ENCODE results near the gene RIPOR3.
"Not testable (repeated sequence)": the region's sequence is repeated elsewhere in the genome, so short reads cannot be mapped to it uniquely, and the experiment has no call there.

Gene RIPOR3

DNA sequence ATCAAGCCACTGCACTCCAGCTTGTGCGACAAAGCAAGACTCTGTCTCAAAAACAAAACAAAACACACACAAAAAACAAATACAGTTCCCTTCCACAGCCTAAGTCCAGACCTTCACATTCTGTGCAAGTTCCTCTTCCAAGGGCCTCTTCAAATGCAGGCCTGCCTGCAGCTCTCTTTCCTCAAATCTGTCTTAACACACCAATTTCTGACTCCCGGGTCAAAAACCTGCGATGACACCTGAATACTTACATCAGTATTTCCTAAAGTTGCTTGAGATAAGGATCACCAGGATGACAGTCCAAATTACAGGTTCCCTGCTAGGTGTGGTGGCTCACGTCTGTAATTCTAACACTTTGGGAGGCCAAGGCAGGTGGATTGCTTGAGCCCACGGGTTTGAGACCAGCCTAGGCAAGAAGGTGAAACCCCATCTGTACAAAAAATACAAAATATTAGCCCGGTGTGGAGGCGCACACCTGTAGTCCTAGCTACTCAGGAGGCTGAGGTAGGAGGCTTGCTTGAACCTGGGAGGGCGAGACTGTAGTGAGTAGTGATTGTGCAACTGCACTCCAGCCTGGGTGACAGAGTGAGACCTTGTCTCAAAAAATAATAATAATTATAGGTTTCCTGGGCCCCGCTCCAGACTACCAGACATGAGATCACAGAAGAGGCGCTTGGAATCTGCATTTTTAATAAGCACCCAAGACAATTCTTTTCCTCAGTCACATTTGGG, 31.2 kb upstream of the RIPOR3 start:
- Histone ChIP-seq H3K4me1 (ENCODE audit: control insufficient read depth, insufficient read depth, low read length, unreplicated experiment) (peaks cover 22% of the 10 kb centered on the region), H3K4me3 (ENCODE audit: low read depth, low read length) (no peak overlapping the region), H3K36me3 (ENCODE audit: insufficient read depth, low read length) (no peaks in the 10 kb centered on the region), H2AFZ (ENCODE audit: low read length, unreplicated experiment) (no peak overlapping the region), H3K79me2 (ENCODE audit: control insufficient read depth, insufficient read depth, low read length, unreplicated experiment) (no peaks in the 10 kb centered on the region), H3K27ac (ENCODE audit: low read depth, low read length) (no peak overlapping the region), H3K27me3 (ENCODE audit: insufficient read depth, low read length) (no peaks in the 10 kb centered on the region)

DNA sequence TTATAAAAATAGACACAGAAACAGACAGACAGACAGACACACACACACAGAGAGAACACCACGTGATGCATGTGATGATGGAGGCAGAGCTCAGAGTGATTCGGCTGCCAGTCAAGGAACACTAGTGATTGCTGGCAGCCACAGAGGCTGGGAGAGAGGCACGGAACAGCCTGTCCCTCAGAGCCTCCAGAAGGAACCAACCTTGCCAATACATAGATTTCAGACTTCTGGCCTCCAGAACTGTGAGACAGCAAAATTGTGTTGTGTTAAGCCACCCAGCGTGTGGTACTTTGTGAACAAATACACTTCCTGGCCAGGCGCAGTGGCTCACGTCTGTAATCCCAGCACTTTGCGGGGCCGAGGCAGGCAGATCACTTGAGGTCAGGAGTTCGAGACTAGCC, 30.5 kb upstream of the RIPOR3 start:
- Histone ChIP-seq H2AFZ (ENCODE audit: low read length, unreplicated experiment) (no peak overlapping the region), H3K79me2 (ENCODE audit: control insufficient read depth, insufficient read depth, low read length, unreplicated experiment) (no peaks in the 10 kb centered on the region), H3K4me3 (ENCODE audit: low read depth, low read length) (no peak overlapping the region), H3K4me1 (ENCODE audit: control insufficient read depth, insufficient read depth, low read length, unreplicated experiment) (peaks cover 22% of the 10 kb centered on the region), H3K27me3 (ENCODE audit: insufficient read depth, low read length) (no peaks in the 10 kb centered on the region), H3K36me3 (ENCODE audit: insufficient read depth, low read length) (no peaks in the 10 kb centered on the region), H3K27ac (ENCODE audit: low read depth, low read length) (no peak overlapping the region)

GRCh38 chr20:50720582-50720981, 29.2 kb upstream of the RIPOR3 start:
- Histone ChIP-seq H3K36me3 (ENCODE audit: insufficient read depth, low read length) (no peaks in the 10 kb centered on the region), H3K4me1 (ENCODE audit: control insufficient read depth, insufficient read depth, low read length, unreplicated experiment) (peaks cover 22% of the 10 kb centered on the region), H3K4me3 (ENCODE audit: low read depth, low read length) (no peak overlapping the region), H2AFZ (ENCODE audit: low read length, unreplicated experiment) (no peak overlapping the region), H3K27me3 (ENCODE audit: insufficient read depth, low read length) (no peaks in the 10 kb centered on the region), H3K27ac (ENCODE audit: low read depth, low read length) (no peak overlapping the region), H3K79me2 (ENCODE audit: control insufficient read depth, insufficient read depth, low read length, unreplicated experiment) (no peaks in the 10 kb centered on the region)

GRCh38 chr20:50720026-50720425, 28.7 kb upstream of the RIPOR3 start:
- no peaks in the 10 kb centered on the region for H3K27me3 ChIP-seq (ENCODE audit: insufficient read depth, low read length)
- no peaks in the 10 kb centered on the region for H3K79me2 ChIP-seq (ENCODE audit: control insufficient read depth, insufficient read depth, low read length, unreplicated experiment)
- H3K4me3 ChIP-seq (ENCODE audit: low read depth, low read length), result no peak overlapping the region
- H2AFZ ChIP-seq (ENCODE audit: low read length, unreplicated experiment), result no peak overlapping the region
- H3K27ac ChIP-seq (ENCODE audit: low read depth, low read length), result no peak overlapping the region
- H3K4me1 ChIP-seq (ENCODE audit: control insufficient read depth, insufficient read depth, low read length, unreplicated experiment), result peaks cover 16% of the 10 kb centered on the region
- no peaks in the 10 kb centered on the region for H3K36me3 ChIP-seq (ENCODE audit: insufficient read depth, low read length)

GRCh38 chr20:50719328-50719727, 28.0 kb upstream of the RIPOR3 start:
- Histone ChIP-seq H3K4me3 (ENCODE audit: low read depth, low read length) (no peak overlapping the region), H2AFZ (ENCODE audit: low read length, unreplicated experiment) (no peak overlapping the region), H3K36me3 (ENCODE audit: insufficient read depth, low read length) (no peaks in the 10 kb centered on the region), H3K79me2 (ENCODE audit: control insufficient read depth, insufficient read depth, low read length, unreplicated experiment) (no peaks in the 10 kb centered on the region), H3K27me3 (ENCODE audit: insufficient read depth, low read length) (no peaks in the 10 kb centered on the region), H3K27ac (ENCODE audit: low read depth, low read length) (no peak overlapping the region), H3K4me1 (ENCODE audit: control insufficient read depth, insufficient read depth, low read length, unreplicated experiment) (peaks cover 9% of the 10 kb centered on the region)

DNA sequence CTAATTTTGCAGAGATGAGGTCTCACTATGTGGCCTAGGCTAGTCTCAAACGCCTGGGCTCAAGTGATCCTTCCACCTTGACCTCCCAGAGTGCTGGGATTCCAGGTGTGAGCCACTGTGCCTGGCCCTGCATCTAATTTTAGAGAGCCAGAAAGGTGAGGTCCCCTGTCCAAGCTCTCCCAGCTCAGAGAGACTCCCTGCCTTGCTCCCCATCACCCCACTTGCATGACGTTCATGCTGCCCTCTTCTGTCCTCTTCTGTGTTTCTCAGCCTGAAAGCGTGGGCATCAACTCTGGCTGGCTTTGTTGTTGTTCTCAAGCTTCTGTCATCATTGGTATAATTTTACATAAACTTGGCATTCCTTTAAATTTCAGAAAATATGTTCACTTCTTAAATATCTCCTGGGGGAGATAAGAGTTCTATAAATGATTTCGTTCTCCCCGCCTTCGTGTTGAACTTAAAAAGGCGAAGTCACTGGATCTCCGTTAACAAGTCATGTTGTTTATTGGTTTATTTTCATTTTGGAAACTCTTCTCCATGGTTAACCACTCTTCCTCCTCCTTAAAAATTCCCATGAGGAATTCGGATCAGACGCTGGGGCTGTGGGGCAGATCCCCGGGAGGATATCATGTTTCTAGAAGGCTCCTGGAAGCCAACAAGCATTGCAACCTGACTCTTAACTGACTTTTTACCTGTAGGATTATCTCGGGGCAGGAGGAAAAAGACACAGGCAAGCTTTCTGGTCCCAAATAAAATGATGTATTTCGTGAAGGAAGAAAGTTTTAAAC, 26.8 kb upstream of the RIPOR3 start:
- H3K4me3 ChIP-seq (ENCODE audit: low read depth, low read length), result no peak overlapping the region
- H3K36me3 ChIP-seq (ENCODE audit: insufficient read depth, low read length), result no peaks in the 10 kb centered on the region
- no peak overlapping the region for H3K27ac ChIP-seq (ENCODE audit: low read depth, low read length)
- H3K27me3 ChIP-seq (ENCODE audit: insufficient read depth, low read length), result no peaks in the 10 kb centered on the region
- peaks cover 6% of the 10 kb centered on the region for H3K4me1 ChIP-seq (ENCODE audit: control insufficient read depth, insufficient read depth, low read length, unreplicated experiment)
- no peaks in the 10 kb centered on the region for H3K79me2 ChIP-seq (ENCODE audit: control insufficient read depth, insufficient read depth, low read length, unreplicated experiment)
- peak overlapping the region; percentile 51 for H2AFZ ChIP-seq (ENCODE audit: low read length, unreplicated experiment)

DNA sequence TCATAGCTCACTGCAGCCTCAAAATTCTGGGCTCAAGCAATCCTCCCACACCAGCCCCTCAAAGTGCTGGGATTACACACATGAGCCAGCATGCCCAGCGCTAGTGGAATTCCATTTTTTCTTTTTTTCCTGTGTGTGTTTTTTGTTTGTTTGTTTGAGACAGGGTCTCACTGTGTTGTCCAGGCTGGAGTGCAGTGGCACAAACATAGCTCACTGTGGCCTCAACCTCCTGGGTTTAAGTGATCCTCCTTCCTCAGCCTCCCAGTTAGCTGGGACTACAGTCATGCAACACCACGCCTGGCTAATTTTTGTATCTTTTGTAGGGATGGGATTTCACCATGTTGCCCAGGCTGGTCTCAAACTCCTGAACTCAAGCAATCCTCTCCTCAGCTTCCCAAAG, 26.0 kb upstream of the RIPOR3 start:
- no peaks in the 10 kb centered on the region for H3K79me2 ChIP-seq (ENCODE audit: control insufficient read depth, insufficient read depth, low read length, unreplicated experiment)
- no peak overlapping the region for H3K27ac ChIP-seq (ENCODE audit: low read depth, low read length)
- H2AFZ ChIP-seq (ENCODE audit: low read length, unreplicated experiment), result no peak overlapping the region
- H3K4me3 ChIP-seq (ENCODE audit: low read depth, low read length), result no peak overlapping the region
- H3K4me1 ChIP-seq (ENCODE audit: control insufficient read depth, insufficient read depth, low read length, unreplicated experiment), result peaks cover 6% of the 10 kb centered on the region
- no peaks in the 10 kb centered on the region for H3K36me3 ChIP-seq (ENCODE audit: insufficient read depth, low read length)
- no peaks in the 10 kb centered on the region for H3K27me3 ChIP-seq (ENCODE audit: insufficient read depth, low read length)

DNA sequence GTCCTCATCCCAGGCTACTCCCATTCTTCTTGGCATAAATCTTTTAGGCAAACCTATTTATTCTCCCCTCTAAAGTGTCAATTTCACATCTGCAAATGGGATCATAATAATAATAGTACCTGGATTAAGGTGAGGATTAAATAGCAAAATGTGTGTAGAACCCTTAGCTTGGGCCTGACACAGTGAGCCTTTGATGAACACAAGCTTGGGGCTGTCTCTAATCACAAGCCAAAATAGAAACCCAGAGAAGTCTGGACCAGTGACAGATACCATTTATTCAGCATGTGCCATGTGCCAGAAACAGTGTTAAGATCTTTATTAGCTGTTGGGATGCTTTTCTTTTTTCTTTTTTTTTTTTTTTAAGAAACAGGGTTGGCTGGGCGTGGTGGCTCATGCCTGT, 25.2 kb upstream of the RIPOR3 start:
- H2AFZ ChIP-seq (ENCODE audit: low read length, unreplicated experiment), result no peak overlapping the region
- H3K4me3 ChIP-seq (ENCODE audit: low read depth, low read length), result no peak overlapping the region
- no peaks in the 10 kb centered on the region for H3K36me3 ChIP-seq (ENCODE audit: insufficient read depth, low read length)
- H3K27me3 ChIP-seq (ENCODE audit: insufficient read depth, low read length), result no peaks in the 10 kb centered on the region
- no peaks in the 10 kb centered on the region for H3K79me2 ChIP-seq (ENCODE audit: control insufficient read depth, insufficient read depth, low read length, unreplicated experiment)
- H3K4me1 ChIP-seq (ENCODE audit: control insufficient read depth, insufficient read depth, low read length, unreplicated experiment), result peaks cover 6% of the 10 kb centered on the region
- no peak overlapping the region for H3K27ac ChIP-seq (ENCODE audit: low read depth, low read length)

DNA sequence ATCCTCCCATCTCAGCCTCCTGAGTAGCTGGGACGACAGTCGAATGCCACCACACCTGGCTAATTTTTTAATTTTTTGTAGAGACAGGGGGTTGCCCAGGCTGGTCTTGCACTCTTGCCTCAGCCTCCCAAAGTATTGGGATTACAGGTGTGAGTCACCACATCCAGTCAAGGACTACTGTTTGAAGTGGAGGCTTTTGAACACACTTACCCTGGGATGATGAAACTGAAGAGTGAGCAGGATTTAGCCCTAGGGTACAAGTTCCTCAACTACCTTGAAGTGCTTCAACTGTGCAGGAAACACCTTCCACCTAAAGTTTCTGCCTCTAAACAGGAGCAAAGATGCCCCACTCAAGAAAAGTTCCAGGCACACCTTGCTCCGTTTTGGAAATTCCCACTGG, 24.4 kb upstream of the RIPOR3 start:
- Histone ChIP-seq H3K4me3 (ENCODE audit: low read depth, low read length) (no peak overlapping the region), H3K27ac (ENCODE audit: low read depth, low read length) (no peak overlapping the region), H2AFZ (ENCODE audit: low read length, unreplicated experiment) (no peak overlapping the region)

GRCh38 chr20:50714426-50714825, 23.1 kb upstream of the RIPOR3 start:
- peaks cover 18% of the 10 kb centered on the region for H3K4me1 ChIP-seq (ENCODE audit: control insufficient read depth, insufficient read depth, low read length, unreplicated experiment)
- H3K4me3 ChIP-seq (ENCODE audit: low read depth, low read length); H3K27ac ChIP-seq (ENCODE audit: low read depth, low read length); H3K79me2 ChIP-seq (ENCODE audit: control insufficient read depth, insufficient read depth, low read length, unreplicated experiment); H3K27me3 ChIP-seq (ENCODE audit: insufficient read depth, low read length); H2AFZ ChIP-seq (ENCODE audit: low read length, unreplicated experiment); H3K36me3 ChIP-seq (ENCODE audit: insufficient read depth, low read length): not testable (repeated sequence)

More for the DNA sequence above, 24.4 kb upstream of the RIPOR3 start:
- peaks cover 12% of the 10 kb centered on the region for H3K4me1 ChIP-seq (ENCODE audit: control insufficient read depth, insufficient read depth, low read length, unreplicated experiment)
- no peaks in the 10 kb centered on the region for H3K36me3 ChIP-seq (ENCODE audit: insufficient read depth, low read length)
- H3K79me2 ChIP-seq (ENCODE audit: control insufficient read depth, insufficient read depth, low read length, unreplicated experiment), result no peaks in the 10 kb centered on the region
- H3K27me3 ChIP-seq (ENCODE audit: insufficient read depth, low read length), result no peaks in the 10 kb centered on the region

GRCh38 chr20:50713657-50714101, 22.3 kb upstream of the RIPOR3 start:
- Histone ChIP-seq H3K79me2 (ENCODE audit: control insufficient read depth, insufficient read depth, low read length, unreplicated experiment) (no peaks in the 10 kb centered on the region), H3K27ac (ENCODE audit: low read depth, low read length) (no peak overlapping the region), H2AFZ (ENCODE audit: low read length, unreplicated experiment) (no peak overlapping the region), H3K4me3 (ENCODE audit: low read depth, low read length) (no peak overlapping the region), H3K36me3 (ENCODE audit: insufficient read depth, low read length) (no peaks in the 10 kb centered on the region), H3K27me3 (ENCODE audit: insufficient read depth, low read length) (no peaks in the 10 kb centered on the region), H3K4me1 (ENCODE audit: control insufficient read depth, insufficient read depth, low read length, unreplicated experiment) (peaks cover 18% of the 10 kb centered on the region)

Data from ACC112 (cell line).